MM.1S (cell line): ENCODE results near the gene CTSW.

Source experiments
- EZH2 ChIP-seq: fragments of 300-600 bp; sonication (generic); optimal IDR thresholded peaks from 2 replicates; pipeline ENCODE3; 2017; ENCODE audit warnings: low read depth, mild to moderate bottlenecking, antibody characterized with exemption, low read length, mixed read lengths
- TF ChIP-seq, protein P1 (sequence below): fragments of 300-600 bp; sonication (generic); IDR thresholded peaks from 2 replicates; pipeline ENCODE4 v1.5.1; 2016; ENCODE audit warnings: antibody characterized with exemption, low read length, mixed read lengths

GRCh38 chr11:65915821-65916251, 36.2 kb downstream of the CTSW start:
- TF ChIP-seq, protein P1, sequence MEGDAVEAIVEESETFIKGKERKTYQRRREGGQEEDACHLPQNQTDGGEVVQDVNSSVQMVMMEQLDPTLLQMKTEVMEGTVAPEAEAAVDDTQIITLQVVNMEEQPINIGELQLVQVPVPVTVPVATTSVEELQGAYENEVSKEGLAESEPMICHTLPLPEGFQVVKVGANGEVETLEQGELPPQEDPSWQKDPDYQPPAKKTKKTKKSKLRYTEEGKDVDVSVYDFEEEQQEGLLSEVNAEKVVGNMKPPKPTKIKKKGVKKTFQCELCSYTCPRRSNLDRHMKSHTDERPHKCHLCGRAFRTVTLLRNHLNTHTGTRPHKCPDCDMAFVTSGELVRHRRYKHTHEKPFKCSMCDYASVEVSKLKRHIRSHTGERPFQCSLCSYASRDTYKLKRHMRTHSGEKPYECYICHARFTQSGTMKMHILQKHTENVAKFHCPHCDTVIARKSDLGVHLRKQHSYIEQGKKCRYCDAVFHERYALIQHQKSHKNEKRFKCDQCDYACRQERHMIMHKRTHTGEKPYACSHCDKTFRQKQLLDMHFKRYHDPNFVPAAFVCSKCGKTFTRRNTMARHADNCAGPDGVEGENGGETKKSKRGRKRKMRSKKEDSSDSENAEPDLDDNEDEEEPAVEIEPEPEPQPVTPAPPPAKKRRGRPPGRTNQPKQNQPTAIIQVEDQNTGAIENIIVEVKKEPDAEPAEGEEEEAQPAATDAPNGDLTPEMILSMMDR: no peak
- no peak for TF ChIP-seq EZH2
